ENCODE data around the gene RFC5. TPM values are rescaled to one million over a fixed set of nuclear protein-coding genes. Genes with fewer than 3 reads are reported as not detected.
"Not testable (repeated sequence)": the region's sequence is repeated elsewhere in the genome, so short reads cannot be mapped to it uniquely, and the experiment has no call there.

RFC5 gene
- total RNA-seq, 2 donors from 2014 or later: 5.4 to 6.9 TPM

GRCh38 chr12:118020036-118020435 lies 3.5 kb downstream of the RFC5 start:
- no peak for ATAC-seq (ENCODE audit: insufficient number of reproducible peaks, low FRiP score, low read depth)
- Histone ChIP-seq H3K4me3 (no peak overlapping the region), H3K27me3 (replicated peaks; ENCODE audit: insufficient read depth) (no peaks in the 10 kb centered on the region), H3K4me1 (ENCODE audit: control insufficient read depth in 1 of 2, low read depth in 2 of 2) (peaks cover 0 to 13% of the 10 kb centered on the region in 2 donors), H3K36me3 (peaks cover 2% of the 10 kb centered on the region), H3K9me3 (no peaks in the 10 kb centered on the region), H3K27ac (no peak overlapping the region)
- DNase-seq (ENCODE audit: low spot score): no peak
- no peak for TF ChIP-seq CTCF (IDR thresholded peaks at IDR 0.05)

- H3K9me3 ChIP-seq; H3K27ac ChIP-seq; H3K4me1 ChIP-seq (ENCODE audit: control insufficient read depth in 1 of 2, low read depth in 2 of 2); DNase-seq (ENCODE audit: low spot score); ATAC-seq (ENCODE audit: insufficient number of reproducible peaks, low FRiP score, low read depth); H3K4me3 ChIP-seq; H3K27me3 ChIP-seq (replicated peaks; ENCODE audit: insufficient read depth): not testable (repeated sequence)
- H3K36me3 ChIP-seq: peaks cover 19% of the 10 kb centered on the region
Observed at GRCh38 chr12:118022097-118022727, 5.7 kb downstream of the RFC5 start.

- no peak for TF ChIP-seq CTCF (IDR thresholded peaks at IDR 0.05)
- no peaks in the 10 kb centered on the region for H3K27me3 ChIP-seq (replicated peaks; ENCODE audit: insufficient read depth)
- peaks cover 21% of the 10 kb centered on the region for H3K36me3 ChIP-seq
- ATAC-seq (ENCODE audit: insufficient number of reproducible peaks, low FRiP score, low read depth) (no peak), DNase-seq (ENCODE audit: low spot score) (no peak)
- no peak overlapping the region for H3K4me3 ChIP-seq
- no peak overlapping the region for H3K27ac ChIP-seq
- H3K4me1 ChIP-seq (ENCODE audit: control insufficient read depth in 1 of 2, low read depth in 2 of 2): no peaks in the 10 kb centered on the region
- H3K9me3 ChIP-seq: no peaks in the 10 kb centered on the region
Observed at GRCh38 chr12:118022728-118023109, 6.2 kb downstream of the RFC5 start.

- DNase-seq (ENCODE audit: low spot score) (no peak), ATAC-seq (ENCODE audit: insufficient number of reproducible peaks, low FRiP score, low read depth) (no peak)
- Histone ChIP-seq H3K4me3 (no peak overlapping the region), H3K27me3 (replicated peaks; ENCODE audit: insufficient read depth) (no peaks in the 10 kb centered on the region), H3K36me3 (peaks cover 25% of the 10 kb centered on the region), H3K4me1 (ENCODE audit: control insufficient read depth in 1 of 2, low read depth in 2 of 2) (no peaks in the 10 kb centered on the region), H3K9me3 (no peaks in the 10 kb centered on the region), H3K27ac (no peak overlapping the region)
- no peak for TF ChIP-seq CTCF (IDR thresholded peaks at IDR 0.05)
Observed at GRCh38 chr12:118023301-118023860, 6.9 kb downstream of the RFC5 start.

- no peak for ATAC-seq (ENCODE audit: insufficient number of reproducible peaks, low FRiP score, low read depth)
- H3K36me3 ChIP-seq: peaks cover 25% of the 10 kb centered on the region
- H3K27me3 ChIP-seq (replicated peaks; ENCODE audit: insufficient read depth): no peaks in the 10 kb centered on the region
Observed at GRCh38 chr12:118025168-118025567, 8.7 kb downstream of the RFC5 start.

More at GRCh38 chr12:118025168-118025567, 8.7 kb downstream of the RFC5 start:
- no peak overlapping the region for H3K27ac ChIP-seq
- DNase-seq (ENCODE audit: low spot score): no peak
- H3K4me1 ChIP-seq (ENCODE audit: control insufficient read depth in 1 of 2, low read depth in 2 of 2): no peaks in the 10 kb centered on the region
- H3K9me3 ChIP-seq: no peaks in the 10 kb centered on the region
- TF ChIP-seq CTCF (IDR thresholded peaks at IDR 0.05): no peak
- H3K4me3 ChIP-seq: no peak overlapping the region

Data from thoracic aorta (tissue), 2 donors.